Measurements from ENCODE around the gene LRTM2. TPM values are rescaled to one million over a fixed set of nuclear protein-coding genes. Genes with fewer than 3 reads are reported as not detected.

The LRTM2 gene
- total RNA-seq, 4 donors from 2014 or later: not detected

DNA sequence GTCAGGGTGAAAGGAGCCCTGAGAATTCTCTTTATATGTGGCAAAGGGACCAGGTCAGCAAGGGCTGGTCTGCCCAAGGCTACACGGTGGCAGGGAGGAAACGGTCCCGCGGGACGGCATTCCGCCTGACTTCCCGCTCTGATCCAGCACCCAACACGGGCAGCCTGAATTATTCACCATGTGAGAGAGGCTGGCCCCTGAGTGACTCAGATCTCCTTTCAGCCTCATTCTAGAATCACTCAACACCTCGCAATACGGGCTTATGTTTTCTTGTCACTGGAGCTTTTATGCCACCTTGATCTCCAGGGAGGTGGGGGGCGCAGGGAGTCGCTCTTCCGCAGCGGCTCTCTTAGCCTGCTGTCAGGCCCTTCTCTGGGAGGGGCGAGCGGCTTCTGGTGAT, 8.5 kb downstream of the LRTM2 start:
- intact Hi-C loops (cut with DNase I): no loop called here
- H3K36me3 ChIP-seq: no peaks in the 10 kb centered on the region
- H3K4me1 ChIP-seq: peaks cover 0 to 10% (median 0%) of the 10 kb centered on the region in 3 donors
- 61 to 85% methylated on average over 13 to 15 of the region's 16 CpGs for WGBS, 2 donors
- TF ChIP-seq, protein P1, sequence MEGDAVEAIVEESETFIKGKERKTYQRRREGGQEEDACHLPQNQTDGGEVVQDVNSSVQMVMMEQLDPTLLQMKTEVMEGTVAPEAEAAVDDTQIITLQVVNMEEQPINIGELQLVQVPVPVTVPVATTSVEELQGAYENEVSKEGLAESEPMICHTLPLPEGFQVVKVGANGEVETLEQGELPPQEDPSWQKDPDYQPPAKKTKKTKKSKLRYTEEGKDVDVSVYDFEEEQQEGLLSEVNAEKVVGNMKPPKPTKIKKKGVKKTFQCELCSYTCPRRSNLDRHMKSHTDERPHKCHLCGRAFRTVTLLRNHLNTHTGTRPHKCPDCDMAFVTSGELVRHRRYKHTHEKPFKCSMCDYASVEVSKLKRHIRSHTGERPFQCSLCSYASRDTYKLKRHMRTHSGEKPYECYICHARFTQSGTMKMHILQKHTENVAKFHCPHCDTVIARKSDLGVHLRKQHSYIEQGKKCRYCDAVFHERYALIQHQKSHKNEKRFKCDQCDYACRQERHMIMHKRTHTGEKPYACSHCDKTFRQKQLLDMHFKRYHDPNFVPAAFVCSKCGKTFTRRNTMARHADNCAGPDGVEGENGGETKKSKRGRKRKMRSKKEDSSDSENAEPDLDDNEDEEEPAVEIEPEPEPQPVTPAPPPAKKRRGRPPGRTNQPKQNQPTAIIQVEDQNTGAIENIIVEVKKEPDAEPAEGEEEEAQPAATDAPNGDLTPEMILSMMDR (IDR thresholded peaks at IDR 0.05): no peak
- no peak for TF ChIP-seq POLR2A (IDR thresholded peaks at IDR 0.05)
- H3K4me3 ChIP-seq: no peak overlapping the region
- no peak overlapping the region for H3K27ac ChIP-seq
- no peaks in the 10 kb centered on the region for H3K9me3 ChIP-seq
- DNase-seq: no peak
- H3K27me3 ChIP-seq: peaks cover 0 to 100% (median 0%) of the 10 kb centered on the region in 4 donors

DNA sequence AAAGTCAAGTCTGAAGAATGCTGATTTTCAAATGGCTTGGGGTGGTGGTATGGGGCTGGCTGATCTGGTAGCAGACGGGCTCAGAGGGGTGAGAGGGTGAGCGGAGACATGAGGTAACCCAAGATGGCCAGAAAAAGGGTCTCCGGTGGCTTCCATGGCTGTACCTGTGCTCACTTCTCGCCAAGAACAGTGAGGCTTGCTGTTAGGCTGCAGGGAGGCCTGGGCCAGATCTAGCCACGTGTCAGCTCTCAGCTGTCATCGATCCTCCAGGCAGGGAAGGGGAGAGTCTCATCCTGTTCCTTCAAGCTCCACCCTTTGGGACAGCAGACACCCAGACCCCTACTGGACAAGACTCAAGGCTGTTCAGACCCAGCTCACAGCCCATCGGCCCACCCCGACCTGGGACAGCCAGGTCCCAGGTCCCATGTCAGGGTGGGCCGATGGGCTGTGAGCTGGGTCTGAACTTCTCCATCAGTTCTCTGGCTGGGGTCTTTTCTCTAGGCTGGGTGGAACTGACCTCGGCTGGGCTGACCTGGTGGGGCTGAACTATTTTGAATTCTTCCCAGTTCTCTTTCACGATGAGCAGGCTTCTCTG, 9.0 kb downstream of the LRTM2 start:
- H3K4me3 ChIP-seq: no peak overlapping the region
- peaks cover 0 to 10% (median 0%) of the 10 kb centered on the region in 3 donors for H3K4me1 ChIP-seq
- no peaks in the 10 kb centered on the region for H3K9me3 ChIP-seq
- 70 to 76% methylated on average over 6 to 7 of the region's 11 CpGs for WGBS, 2 donors
- H3K27me3 ChIP-seq: peaks cover 0 to 100% (median 0%) of the 10 kb centered on the region in 4 donors
- no peak for TF ChIP-seq POLR2A (IDR thresholded peaks at IDR 0.05)
- TF ChIP-seq, protein P1 (IDR thresholded peaks at IDR 0.05): no peak
- H3K27ac ChIP-seq: no peak overlapping the region
- intact Hi-C loops (cut with DNase I): no loop called here
- no peaks in the 10 kb centered on the region for H3K36me3 ChIP-seq
- DNase-seq: no peak

DNA sequence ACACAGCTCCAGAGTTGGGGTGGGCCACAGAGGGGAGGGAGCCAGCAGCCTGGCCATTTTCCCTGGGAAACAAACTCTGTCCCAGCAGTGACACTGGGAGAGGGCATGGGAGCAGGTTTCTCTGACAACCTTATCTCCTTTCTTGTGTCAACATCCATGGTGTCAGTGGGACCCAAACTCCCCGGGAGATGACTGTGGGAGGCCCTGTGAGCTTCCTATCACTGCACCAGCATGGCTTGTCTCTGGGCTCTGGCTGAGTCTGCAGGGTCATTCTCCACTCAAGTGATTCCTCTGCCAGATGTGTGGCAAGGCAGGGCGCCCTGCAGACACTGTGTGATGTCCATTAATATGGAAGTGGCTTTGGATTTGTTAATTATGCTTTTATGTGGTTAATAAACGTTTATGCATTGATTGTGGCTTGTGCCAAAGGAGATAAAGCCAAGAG, 10.1 kb downstream of the LRTM2 start:
- H3K36me3 ChIP-seq: no peaks in the 10 kb centered on the region
- peaks cover 0 to 10% (median 0%) of the 10 kb centered on the region in 3 donors for H3K4me1 ChIP-seq
- H3K4me3 ChIP-seq: no peak overlapping the region
- TF ChIP-seq, protein P1 (IDR thresholded peaks at IDR 0.05): no peak
- TF ChIP-seq POLR2A (IDR thresholded peaks at IDR 0.05): no peak
- WGBS, 2 donors: 13 to 16% methylated on average over 1 to 3 of the region's 3 CpGs
- H3K27ac ChIP-seq: no peak overlapping the region
- no peak for DNase-seq
- H3K9me3 ChIP-seq: no peaks in the 10 kb centered on the region
- H3K27me3 ChIP-seq: peaks cover 0 to 98% (median 0%) of the 10 kb centered on the region in 4 donors
- intact Hi-C loops (cut with DNase I): no loop called here

DNA sequence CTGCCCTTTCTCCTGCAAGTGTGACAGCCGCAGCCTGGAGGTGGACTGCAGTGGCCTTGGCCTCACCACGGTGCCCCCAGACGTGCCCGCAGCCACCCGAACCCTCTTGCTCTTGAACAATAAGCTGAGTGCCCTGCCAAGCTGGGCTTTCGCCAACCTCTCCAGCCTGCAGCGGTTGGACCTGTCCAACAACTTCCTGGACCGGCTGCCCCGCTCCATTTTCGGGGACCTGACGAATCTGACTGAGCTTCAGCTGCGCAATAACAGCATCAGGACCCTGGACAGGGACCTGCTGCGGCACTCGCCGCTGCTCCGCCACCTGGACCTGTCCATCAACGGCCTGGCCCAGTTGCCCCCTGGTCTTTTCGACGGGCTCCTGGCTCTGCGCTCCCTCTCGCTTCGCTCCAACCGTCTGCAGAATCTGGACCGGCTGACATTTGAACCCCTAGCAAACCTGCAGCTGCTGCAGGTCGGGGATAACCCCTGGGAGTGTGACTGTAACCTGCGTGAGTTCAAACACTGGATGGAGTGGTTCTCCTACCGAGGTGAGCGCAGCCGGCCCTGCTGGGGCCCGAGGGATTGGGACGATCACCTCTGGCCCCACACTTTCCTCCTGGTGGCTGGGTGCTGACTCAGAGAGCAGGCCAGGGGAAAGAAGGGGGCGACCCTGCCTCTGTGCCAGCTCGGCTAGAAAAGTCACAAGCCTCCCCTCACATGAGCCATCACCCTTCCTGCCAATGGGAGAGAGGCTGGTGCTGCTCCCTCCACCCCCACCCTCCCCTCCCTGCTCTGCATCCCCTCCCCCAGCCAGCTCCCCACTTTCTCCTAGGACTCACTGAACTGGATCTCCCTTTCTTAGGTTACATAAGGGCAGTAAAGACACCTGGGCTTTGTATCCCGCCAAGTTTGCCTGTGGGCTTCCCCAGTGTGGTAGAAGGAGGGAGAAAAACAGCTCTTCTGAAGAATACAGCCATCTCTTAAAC, 10.9 kb downstream of the LRTM2 start:
- Histone ChIP-seq H3K36me3 (no peaks in the 10 kb centered on the region), H3K27ac (no peak overlapping the region), H3K9me3 (no peaks in the 10 kb centered on the region), H3K4me3 (no peak overlapping the region), H3K4me1 (peaks cover 0 to 10% (median 0%) of the 10 kb centered on the region in 3 donors), H3K27me3 (peaks cover 0 to 98% (median 0%) of the 10 kb centered on the region in 4 donors)
- intact Hi-C loops (cut with DNase I): no loop called here
- no peak for DNase-seq
- 9 to 15% methylated on average over 15 to 17 of the region's 34 CpGs for WGBS, 2 donors
- TF ChIP-seq, protein P1 (IDR thresholded peaks at IDR 0.05): no peak
- TF ChIP-seq POLR2A (IDR thresholded peaks at IDR 0.05): no peak
